HG02943 (cell line): ENCODE data around the gene FGD3.

Experiments used
- ATAC-seq: cut with Tn5 transposase; IDR thresholded peaks from one replicate; pipeline ENCODE4 v1.9.1; 2021; ENCODE audit warnings: mild to moderate bottlenecking, low read depth, moderate library complexity; ENCODE audit not compliant: unreplicated experiment

The FGD3 gene

GRCh38 chr9:93025736-93026135, 78.4 kb downstream of the FGD3 start:
- no peak for ATAC-seq

GRCh38 chr9:93026640-93027039, 79.3 kb downstream of the FGD3 start:
- no peak for ATAC-seq

- no peak for ATAC-seq
These were observed 80.4 kb downstream of the FGD3 start for GRCh38 chr9:93027750-93028149.

- no peak for ATAC-seq
These were observed 81.2 kb downstream of the FGD3 start for GRCh38 chr9:93028448-93029006.

- no peak for ATAC-seq
These were observed 83.6 kb downstream of the FGD3 start for GRCh38 chr9:93030642-93031628.

- no peak for ATAC-seq
These were observed 84.5 kb downstream of the FGD3 start for GRCh38 chr9:93031629-93032430.

GRCh38 chr9:93032545-93032944, 85.2 kb downstream of the FGD3 start:
- no peak for ATAC-seq

GRCh38 chr9:93033531-93033930, 86.2 kb downstream of the FGD3 start:
- no peak for ATAC-seq

GRCh38 chr9:93035106-93035660, 87.9 kb downstream of the FGD3 start:
- ATAC-seq, result no peak

- ATAC-seq, result no peak
These were observed 88.6 kb downstream of the FGD3 start for GRCh38 chr9:93035821-93036351.

GRCh38 chr9:93036887-93037475, 89.7 kb downstream of the FGD3 start:
- ATAC-seq, result no peak

- no peak for ATAC-seq
These were observed 90.2 kb downstream of the FGD3 start for GRCh38 chr9:93037476-93037971.

GRCh38 chr9:93038918-93039317, 91.6 kb downstream of the FGD3 start:
- ATAC-seq, result no peak

- no peak for ATAC-seq
These were observed 92.1 kb downstream of the FGD3 start for GRCh38 chr9:93039456-93039855.

GRCh38 chr9:93039976-93040375, 92.7 kb downstream of the FGD3 start:
- ATAC-seq, result no peak

- ATAC-seq, result no peak
These were observed 93.1 kb downstream of the FGD3 start for GRCh38 chr9:93040409-93040808.

- no peak for ATAC-seq
These were observed 93.9 kb downstream of the FGD3 start for GRCh38 chr9:93041108-93041802.

GRCh38 chr9:93043122-93043521, 95.8 kb downstream of the FGD3 start:
- ATAC-seq, result no peak

GRCh38 chr9:93045521-93045920, 98.2 kb downstream of the FGD3 start:
- no peak for ATAC-seq
